ENCODE measurements around the gene WDR18. TPM values are rescaled to one million over a fixed set of nuclear protein-coding genes. Genes with fewer than 3 reads are reported as not detected.
A peak's percentile ranks its signal among the peaks of the same experiment; 100 is the strongest.

The WDR18 gene
- total RNA-seq, 1 experiment from 2014 or later, result 94.7 TPM

- no peaks in the 10 kb centered on the region for H3K9me3 ChIP-seq (ENCODE audit: control insufficient read depth, low read depth, low read length)
- H3K27ac Mint-ChIP-seq, result peak overlapping the region in 1 of 3 experiments; percentile 40; a peak in 2 of 7 replicates
Measured at GRCh38 chr19:952049-952679, 32.0 kb upstream of the WDR18 start.

More at GRCh38 chr19:952049-952679, 32.0 kb upstream of the WDR18 start:
- Histone ChIP-seq H3K27ac (ENCODE audit: insufficient read length, low read depth, low read length) (no peak overlapping the region), H4K8ac (replicated peaks; ENCODE audit: insufficient read length, low read depth, low read length) (no peak overlapping the region), H3K14ac (ENCODE audit: insufficient read depth, low read length) (no peak overlapping the region; the same call in 1 of the 2 replicates), H3T11ph (ENCODE audit: low read length) (no peak overlapping the region), H3K56ac (ENCODE audit: insufficient read length, low read depth, low read length) (no peak overlapping the region), H3K23me2 (ENCODE audit: insufficient read length, low read depth, low read length, poor library complexity, severe bottlenecking) (no peaks in the 10 kb centered on the region), H2BK20ac (ENCODE audit: low read depth, low read length, poor library complexity, severe bottlenecking) (no peak overlapping the region), H4K5ac (ENCODE audit: insufficient read length, low read depth, low read length) (no peak overlapping the region), H2BK15ac (ENCODE audit: low read depth, low read length) (no peak overlapping the region), H3K18ac (ENCODE audit: insufficient read length, low read depth, low read length) (no peak overlapping the region), H3K79me1 (ENCODE audit: insufficient read depth, low read depth, low read length, poor library complexity, severe bottlenecking) (peaks cover 3% of the 10 kb centered on the region), H2BK120ac (ENCODE audit: low read depth, low read length, poor library complexity, severe bottlenecking) (no peak overlapping the region), H2AK5ac (ENCODE audit: insufficient read length, low read length) (no peak overlapping the region), H3K79me2 (ENCODE audit: insufficient read depth, low read length) (0 out of 2 replicates have a peak, but pooled peaks cover 3% of the 10 kb centered on the region), H3K27me3 (ENCODE audit: insufficient read depth, low read length) (no peaks in the 10 kb centered on the region), H2AFZ (ENCODE audit: low read length) (no peak overlapping the region), H4K20me1 (ENCODE audit: control insufficient read depth, insufficient read depth, insufficient read length) (peaks cover 4% of the 10 kb centered on the region), H3K4ac (ENCODE audit: low read depth, low read length) (no peak overlapping the region), H2BK12ac (ENCODE audit: insufficient read length, low read depth, low read length) (no peak overlapping the region), H3K4me1 (ENCODE audit: insufficient read depth, low read length) (peaks cover 3% of the 10 kb centered on the region; the same call in 1 of the 2 replicates), H3K9ac (ENCODE audit: extremely low read depth, insufficient read length, low read length) (no peak overlapping the region), H2BK5ac (ENCODE audit: insufficient read length, low read length) (no peak overlapping the region), H3K23ac (ENCODE audit: insufficient read length, low read depth, low read length) (no peak overlapping the region), H4K91ac (ENCODE audit: insufficient read length, low read depth, low read length) (no peak overlapping the region), H3K4me2 (ENCODE audit: insufficient read depth, insufficient read length, low read length) (no peak overlapping the region)
- no peaks in the 10 kb centered on the region for H3K9me3 Mint-ChIP-seq
- TF ChIP-seq CTCF (conservative IDR thresholded peaks at IDR 0.05), result no peak
- no CpG with 5 or more reads among the region's 14 CpGs for WGBS (ENCODE audit: extremely low coverage, insufficient read length, low lambda C conversion rate)
- no peaks in the 10 kb centered on the region; the same call in 1 of the 2 replicates for H3K27me3 Mint-ChIP-seq (ENCODE audit: low read depth)
- no peak for DNase-seq
- peak overlapping the region in 1 of 2 experiments; percentile 42; a peak in 1 of 5 replicates for H3K4me3 Mint-ChIP-seq
- H3K4me1 Mint-ChIP-seq, result peaks cover 4 to 37% of the 10 kb centered on the region in 2 experiments; a peak in 3 of 4 replicates
- H3K36me3 Mint-ChIP-seq (ENCODE audit: insufficient read depth in 1 of 3, low read depth in 3 of 3), result peaks cover 0 to 6% (median 4%) of the 10 kb centered on the region in 3 experiments; a peak in 4 of 7 replicates

Measured in H9 (cell line).